Pancreas (tissue), 10 donors: ENCODE data around the gene PLCB2. TPM values are rescaled to one million over a fixed set of nuclear protein-coding genes. Genes with fewer than 3 reads are reported as not detected.

ENCODE experiments used
- ATAC-seq, 4 donors: fragments of 200-7000 bp; cut with Tn5 transposase; one replicate each; pipeline versions ENCODE4 v1.8.0 to v1.9.1; 2020; ENCODE audit warnings: mild to moderate bottlenecking in 4 of 4, moderate library complexity in 4 of 4
- DNase-seq, 6 donors: peaks; one replicate each; pipeline ENCODE4 v3.0.0-alpha.2; 2020
- FAIRE-seq: peaks from 2 replicates; lab custom pipeline; 2012; peaks lifted over from hg19 to GRCh38; lab: Jason Lieb, UNC
- H3K27ac ChIP-seq, 4 donors: fragments of 200-600 bp; sonication (generic); 1 replicate in 3 of 4; 2 replicates in 1 of 4; pipeline versions ENCODE4 v1.5.0 to v1.8.0; 2020
- H3K27me3 ChIP-seq, 4 donors: fragments of 200-600 bp; one replicate each; pipeline ENCODE4 v1.8.0; 2021
- H3K36me3 ChIP-seq, 3 donors: fragments of 200-600 bp; sonication (generic) in 1 of 3; one replicate each; pipeline versions ENCODE4 v1.5.0 to v1.8.0; 2020 to 2021
- H3K4me1 ChIP-seq, 3 donors: fragments of 200-600 bp; one replicate each; pipeline ENCODE4 v1.8.0; 2021
- H3K4me3 ChIP-seq, 4 donors: fragments of 200-600 bp; sonication (generic) in 2 of 4; one replicate each; pipeline versions ENCODE4 v1.5.0 to v1.8.0; 2020 to 2021
- H3K9me3 ChIP-seq, 4 donors: fragments of 200-600 bp; one replicate each; pipeline ENCODE4 v1.8.0; 2021
- WGBS, 2 donors: extraction: QIAGEN DNeasy Blood & Tissue Kit; methylation state at CpG; one replicate each; pipeline ENCODE4 v1.1.7; 2013; 5-methylcytosine and 5-hydroxymethylcytosine counted together
- intact Hi-C, 3 donors: fragments of 100-400 bp; cut with DNase I; formaldehyde crosslinking; loops; one replicate each; pipeline versions ENCODE4 v1.11.1 to v1.14.2; 2022
- polyA plus RNA-seq, 2 donors: library from polyadenylated mRNA; stranded (reverse); fragments of 200-250 nt; gene quantifications; one replicate each; pipeline ENCODE4 v1.2.3, GENCODE V29; 2013
- total RNA-seq, 6 donors: library from RNA; stranded (reverse); fragmentation: NEBNext Ultra II Directional in 4 of 6; extraction: Animal tissue kit (Norgen Biotek cat#: 25700) in 4 of 6; gene quantifications; one replicate each; pipeline versions ENCODE4 v1.2.1 to v1.2.4, GENCODE V29; 2021 to 2023
- TF ChIP-seq, protein P1 (sequence below), 4 donors: fragments of 200-600 bp; sonication (generic) in 3 of 4; IDR thresholded peaks; one replicate each; pipeline versions ENCODE4 v1.5.0 to v1.8.0; 2021; ENCODE audit warnings: antibody characterized with exemption in 4 of 4
- donor health status: healthy with polysubstance abuse.
- donor health status: DM: no; HTN: no; CAD: no; lungs with moderate emphysema.
- donor health status: DM: no; HTN: no; CAD: no.
- donor health status: control.
- donor health status: control.
- donor health status: Bipolar disorder and iron deficiency.
- donor health status: DM: yes; HTN: yes; CAD: no.
- donor health status: DM: no; HTN: no; CAD: no.
- donor health status: DM: no; HTN: no; CAD: no.
- donor health status: DM: yes; HTN: yes; CAD: no.

The PLCB2 gene
- total and polyA plus RNA-seq, 8 donors = 0.94 to 23.5 (median 5.7) TPM

- no peak overlapping the region for H3K27ac ChIP-seq
- no peak overlapping the region for H3K4me3 ChIP-seq
- H3K27me3 ChIP-seq = no peaks in the 10 kb centered on the region
- intact Hi-C loops = loop anchor here in 2 of 3 donors (5.0 to 10.0 kb wide), 3 partner anchors 60 to 80 kb away; partner anchors contain the start of gene ANKRD63 (in 1 of the 2)
- peaks cover 0 to 6% (median 4%) of the 10 kb centered on the region in 3 donors for H3K4me1 ChIP-seq
- TF ChIP-seq, protein P1, sequence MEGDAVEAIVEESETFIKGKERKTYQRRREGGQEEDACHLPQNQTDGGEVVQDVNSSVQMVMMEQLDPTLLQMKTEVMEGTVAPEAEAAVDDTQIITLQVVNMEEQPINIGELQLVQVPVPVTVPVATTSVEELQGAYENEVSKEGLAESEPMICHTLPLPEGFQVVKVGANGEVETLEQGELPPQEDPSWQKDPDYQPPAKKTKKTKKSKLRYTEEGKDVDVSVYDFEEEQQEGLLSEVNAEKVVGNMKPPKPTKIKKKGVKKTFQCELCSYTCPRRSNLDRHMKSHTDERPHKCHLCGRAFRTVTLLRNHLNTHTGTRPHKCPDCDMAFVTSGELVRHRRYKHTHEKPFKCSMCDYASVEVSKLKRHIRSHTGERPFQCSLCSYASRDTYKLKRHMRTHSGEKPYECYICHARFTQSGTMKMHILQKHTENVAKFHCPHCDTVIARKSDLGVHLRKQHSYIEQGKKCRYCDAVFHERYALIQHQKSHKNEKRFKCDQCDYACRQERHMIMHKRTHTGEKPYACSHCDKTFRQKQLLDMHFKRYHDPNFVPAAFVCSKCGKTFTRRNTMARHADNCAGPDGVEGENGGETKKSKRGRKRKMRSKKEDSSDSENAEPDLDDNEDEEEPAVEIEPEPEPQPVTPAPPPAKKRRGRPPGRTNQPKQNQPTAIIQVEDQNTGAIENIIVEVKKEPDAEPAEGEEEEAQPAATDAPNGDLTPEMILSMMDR (IDR thresholded peaks at IDR 0.05) = peak; percentile 46 to 87 (median 72)
- 20 to 23% methylated on average over 15 of the region's 15 CpGs for WGBS, 2 donors
- no peaks in the 10 kb centered on the region for H3K9me3 ChIP-seq
- peak in 5 of 6 donors; percentile 58 to 74 (median 65) for DNase-seq
- peak in 3 of 4 donors; percentile 52 to 60 (median 54) for ATAC-seq
- H3K36me3 ChIP-seq = no peaks in the 10 kb centered on the region
- no peak for FAIRE-seq
Observed at GRCh38 chr15:40344631-40345120, 36.9 kb upstream of the PLCB2 start.

- no peak overlapping the region for H3K4me3 ChIP-seq
- ATAC-seq (no peak), DNase-seq (no peak), FAIRE-seq (no peak)
- WGBS, 2 donors = 25 to 37% methylated on average over 6 of the region's 6 CpGs
- H3K9me3 ChIP-seq = no peaks in the 10 kb centered on the region
- intact Hi-C loops = loop anchor here in 1 of 3 donors (10.0 kb wide), 2 partner anchors 59 to 81 kb away; partner anchors contain the start of gene ANKRD63
- peaks cover 0 to 6% (median 4%) of the 10 kb centered on the region in 3 donors for H3K4me1 ChIP-seq
- no peaks in the 10 kb centered on the region for H3K36me3 ChIP-seq
- TF ChIP-seq, protein P1 (IDR thresholded peaks at IDR 0.05) = no peak
- H3K27ac ChIP-seq = no peak overlapping the region
- no peaks in the 10 kb centered on the region for H3K27me3 ChIP-seq
Observed at GRCh38 chr15:40344217-40344616, 36.5 kb upstream of the PLCB2 start.

DNA sequence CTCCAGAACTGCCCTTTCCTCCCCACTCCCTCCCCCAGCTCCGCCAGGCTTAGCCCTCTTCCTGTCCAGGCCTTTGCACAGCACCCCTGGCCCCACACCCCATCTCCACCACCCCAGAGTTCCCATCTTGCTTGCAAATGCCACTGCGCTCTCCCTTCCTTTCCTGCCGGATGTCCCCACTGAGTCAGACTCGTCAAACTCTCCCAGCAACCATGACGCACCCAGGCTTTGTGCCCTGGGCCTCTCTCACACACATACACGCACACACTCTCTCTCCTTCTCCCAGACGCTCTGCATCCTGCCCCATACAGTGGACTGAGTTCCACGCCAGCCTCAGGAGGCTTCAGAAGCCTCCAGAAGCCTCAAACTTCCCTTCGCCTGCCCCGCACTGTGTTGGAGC lies 35.8 kb upstream of the PLCB2 start:
- DNase-seq (peak in 1 of 6 donors; percentile 38), FAIRE-seq (no peak)

DNA sequence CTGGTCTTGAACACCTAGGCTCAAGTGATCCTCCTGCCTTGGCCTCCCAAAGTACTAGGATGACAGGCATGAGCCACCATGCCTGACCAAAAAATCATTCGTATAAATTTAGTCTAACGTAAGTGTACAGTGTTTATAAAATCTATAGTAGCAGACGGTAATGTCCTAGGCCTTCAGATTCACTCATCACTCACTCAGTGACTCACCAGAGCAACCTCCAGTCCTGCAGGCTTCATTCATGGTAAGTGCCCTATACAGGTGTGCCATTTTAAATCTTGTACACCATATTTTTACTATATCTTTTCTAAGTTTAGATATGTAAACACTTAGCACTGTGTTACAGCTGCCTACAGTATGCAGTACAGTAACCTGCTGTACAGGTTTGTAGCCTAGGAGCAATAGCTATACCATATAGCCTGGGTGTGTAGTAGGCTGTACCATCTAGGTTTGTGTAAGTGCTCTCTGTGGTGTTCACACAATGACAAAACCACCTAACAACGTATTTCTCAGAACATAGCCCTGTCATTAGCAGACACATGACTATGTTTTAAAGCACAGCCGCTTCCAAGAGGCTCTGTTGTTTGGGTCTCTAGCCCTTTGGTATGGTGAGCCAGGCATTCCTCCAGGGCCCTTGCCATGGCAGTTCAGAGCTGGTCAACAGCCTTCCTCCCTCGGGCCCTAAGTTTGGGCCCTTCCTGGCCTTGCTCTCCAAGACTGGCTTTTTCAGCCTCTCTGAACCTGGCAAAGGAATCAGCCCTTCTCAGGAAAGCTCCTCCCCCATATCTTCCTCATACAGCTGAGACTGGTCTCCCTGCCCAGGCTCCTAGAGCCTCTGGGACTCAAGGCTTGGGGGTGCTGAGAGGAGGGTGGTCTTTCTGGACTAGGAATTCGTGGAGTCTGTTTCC lies 34.9 kb upstream of the PLCB2 start:
- intact Hi-C loops = loop anchor here in 1 of 3 donors (10.0 kb wide), 2 partner anchors 58 to 82 kb away; partner anchors contain the start of gene ANKRD63
- H3K36me3 ChIP-seq = no peaks in the 10 kb centered on the region
- no peak for ATAC-seq
- H3K27ac ChIP-seq = peak overlapping the region in 1 of 4 donors; percentile 19
- peaks cover 0 to 11% (median 4%) of the 10 kb centered on the region in 3 donors for H3K4me1 ChIP-seq
- peak; percentile 86 for FAIRE-seq
- H3K4me3 ChIP-seq = no peak overlapping the region
- DNase-seq = peak in 1 of 6 donors; percentile 25
- no peaks in the 10 kb centered on the region for H3K27me3 ChIP-seq
- 69 to 70% methylated on average over 7 of the region's 7 CpGs for WGBS, 2 donors
- TF ChIP-seq, protein P1 (IDR thresholded peaks at IDR 0.05) = no peak
- H3K9me3 ChIP-seq = no peaks in the 10 kb centered on the region

More for the DNA sequence above, 35.8 kb upstream of the PLCB2 start:
- H3K9me3 ChIP-seq = no peaks in the 10 kb centered on the region
- 72 to 78% methylated on average over 10 of the region's 10 CpGs for WGBS, 2 donors
- intact Hi-C loops = loop anchor here in 1 of 3 donors (10.0 kb wide), 2 partner anchors 59 to 81 kb away; partner anchors contain the start of gene ANKRD63
- TF ChIP-seq, protein P1 (IDR thresholded peaks at IDR 0.05) = no peak
- no peaks in the 10 kb centered on the region for H3K27me3 ChIP-seq
- peaks cover 0 to 6% (median 4%) of the 10 kb centered on the region in 3 donors for H3K4me1 ChIP-seq
- ATAC-seq = no peak
- no peaks in the 10 kb centered on the region for H3K36me3 ChIP-seq
- no peak overlapping the region for H3K4me3 ChIP-seq
- no peak overlapping the region for H3K27ac ChIP-seq
